ENCODE data around the gene DLG2. TPM values are rescaled to one million over a fixed set of nuclear protein-coding genes. Genes with fewer than 3 reads are reported as not detected.

The DLG2 gene
- total RNA-seq, 4 donors from 2014 or later, result 2.9 to 30.2 (median 22.6) TPM

GRCh38 chr11:84865791-84866535 lies 761.2 kb downstream of the DLG2 start:
- intact Hi-C loops (cut with DNase I; ENCODE audit: low total_unique reads), result no loop called here
- Histone ChIP-seq H3K9me3 (no peaks in the 10 kb centered on the region), H3K4me3 (no peak overlapping the region), H3K36me3 (no peaks in the 10 kb centered on the region), H3K27me3 (no peaks in the 10 kb centered on the region), H3K27ac (no peak overlapping the region), H3K4me1 (no peaks in the 10 kb centered on the region)
- no peak for DNase-seq
- TF ChIP-seq CTCF (IDR thresholded peaks at IDR 0.05) (no peak), POLR2A (IDR thresholded peaks at IDR 0.05) (no peak)

GRCh38 chr11:84865257-84865656 lies 761.9 kb downstream of the DLG2 start:
- no peak for DNase-seq
- no peak overlapping the region for H3K4me3 ChIP-seq
- H3K9me3 ChIP-seq, result no peaks in the 10 kb centered on the region
- TF ChIP-seq POLR2A (IDR thresholded peaks at IDR 0.05) (no peak), CTCF (IDR thresholded peaks at IDR 0.05) (no peak)
- H3K36me3 ChIP-seq, result no peaks in the 10 kb centered on the region
- H3K27ac ChIP-seq, result no peak overlapping the region
- intact Hi-C loops (cut with DNase I; ENCODE audit: low total_unique reads), result no loop called here
- H3K27me3 ChIP-seq, result no peaks in the 10 kb centered on the region
- H3K4me1 ChIP-seq, result no peaks in the 10 kb centered on the region

- no peak for DNase-seq
- no peaks in the 10 kb centered on the region for H3K27me3 ChIP-seq
- no peak overlapping the region for H3K4me3 ChIP-seq
- no peaks in the 10 kb centered on the region for H3K9me3 ChIP-seq
- no peak overlapping the region for H3K27ac ChIP-seq
- H3K4me1 ChIP-seq, result no peaks in the 10 kb centered on the region
- TF ChIP-seq CTCF (IDR thresholded peaks at IDR 0.05) (no peak), POLR2A (IDR thresholded peaks at IDR 0.05) (no peak)
- no peaks in the 10 kb centered on the region for H3K36me3 ChIP-seq
- intact Hi-C loops (cut with DNase I; ENCODE audit: low total_unique reads), result no loop called here
These were observed 769.4 kb downstream of the DLG2 start for GRCh38 chr11:84857746-84858145.

- TF ChIP-seq POLR2A (IDR thresholded peaks at IDR 0.05) (no peak), CTCF (IDR thresholded peaks at IDR 0.05) (no peak)
- H3K4me3 ChIP-seq, result no peak overlapping the region
- no peaks in the 10 kb centered on the region for H3K9me3 ChIP-seq
- no peak overlapping the region for H3K27ac ChIP-seq
- no peaks in the 10 kb centered on the region for H3K36me3 ChIP-seq
- intact Hi-C loops (cut with DNase I; ENCODE audit: low total_unique reads), result no loop called here
- H3K27me3 ChIP-seq, result no peaks in the 10 kb centered on the region
- DNase-seq, result no peak
- no peaks in the 10 kb centered on the region for H3K4me1 ChIP-seq
These were observed 771.5 kb downstream of the DLG2 start for GRCh38 chr11:84855508-84856245.

GRCh38 chr11:84854498-84854880 lies 772.7 kb downstream of the DLG2 start:
- no peaks in the 10 kb centered on the region for H3K9me3 ChIP-seq
- DNase-seq, result no peak
- no peak for TF ChIP-seq POLR2A (IDR thresholded peaks at IDR 0.05)
- TF ChIP-seq CTCF (IDR thresholded peaks at IDR 0.05), result no peak
- no peak overlapping the region for H3K27ac ChIP-seq
- no peaks in the 10 kb centered on the region for H3K27me3 ChIP-seq
- no peaks in the 10 kb centered on the region for H3K36me3 ChIP-seq
- H3K4me1 ChIP-seq, result no peaks in the 10 kb centered on the region
- H3K4me3 ChIP-seq, result no peak overlapping the region
- intact Hi-C loops (cut with DNase I; ENCODE audit: low total_unique reads), result no loop called here

All from uterus (tissue), 4 donors.